MM.1S (cell line): ENCODE data around the gene FGF19.

Source experiments
- CTCF ChIP-seq: fragments of 300-600 bp; sonication (generic); IDR thresholded peaks from 2 replicates; pipeline ENCODE4 v1.5.1; 2016; ENCODE audit warnings: antibody characterized with exemption, low read length, mixed read lengths
- EZH2 ChIP-seq: fragments of 300-600 bp; sonication (generic); optimal IDR thresholded peaks from 2 replicates; pipeline ENCODE3; 2017; ENCODE audit warnings: low read depth, mild to moderate bottlenecking, antibody characterized with exemption, low read length, mixed read lengths

- TF ChIP-seq CTCF: no peak
- TF ChIP-seq EZH2: no peak
Observed at GRCh38 chr11:69662021-69662698, 41.7 kb downstream of the FGF19 start.
